HepG2 (cell line): ENCODE measurements around the gene TKFC. TPM values are rescaled to one million over a fixed set of nuclear protein-coding genes. Genes with fewer than 3 reads are reported as not detected.
A peak's percentile ranks its signal among the peaks of the same experiment; 100 is the strongest.

ENCODE experiments used
- ATAD3A ChIP-seq: sonication (generic); formaldehyde crosslinking; IDR thresholded peaks from 2 replicates; pipeline ENCODE4 v1.4.0; 2020; ENCODE audit warnings: missing genetic modification reagents
- ATF1 ChIP-seq: IDR thresholded peaks from 2 replicates; pipeline ENCODE4 v1.6.1; 2016; ENCODE audit warnings: mild to moderate bottlenecking, control low read depth
- HIVEP1 ChIP-seq: sonication (generic); formaldehyde crosslinking; IDR thresholded peaks from 2 replicates; pipeline ENCODE4 v1.4.0; 2020; ENCODE audit warnings: mild to moderate bottlenecking, missing genetic modification reagents
- HOXA3 ChIP-seq: sonication (generic); formaldehyde crosslinking; IDR thresholded peaks from 2 replicates; pipeline ENCODE4 v1.5.0; 2020; ENCODE audit warnings: missing genetic modification reagents
- KDM3A ChIP-seq: IDR thresholded peaks from 2 replicates; pipeline ENCODE4 v1.6.1; 2018; ENCODE audit warnings: low read depth, missing compliant biosample characterization
- MED1 ChIP-seq: sonication (generic); formaldehyde crosslinking; IDR thresholded peaks from 2 replicates; pipeline ENCODE4 v1.4.0; 2020; ENCODE audit warnings: missing genetic modification reagents
- POGK ChIP-seq: sonication (generic); formaldehyde crosslinking; conservative IDR thresholded peaks from 2 replicates; pipeline ENCODE4 v1.8.0; 2022; ENCODE audit warnings: mild to moderate bottlenecking, moderate library complexity, missing genetic modification reagents
- PRMT3 ChIP-seq: sonication (generic); formaldehyde crosslinking; IDR thresholded peaks from 2 replicates; pipeline ENCODE4 v1.8.1; 2022; ENCODE audit warnings: low read depth, mild to moderate bottlenecking, moderate library complexity, missing genetic modification reagents, borderline replicate concordance
- SALL1 ChIP-seq: sonication (generic); formaldehyde crosslinking; IDR thresholded peaks from 2 replicates; pipeline ENCODE4 v1.8.0; 2022; ENCODE audit warnings: mild to moderate bottlenecking, missing genetic modification reagents
- TBX2 ChIP-seq: sonication (generic); formaldehyde crosslinking; IDR thresholded peaks from 2 replicates; pipeline ENCODE4 v1.5.0; 2020; ENCODE audit warnings: missing genetic modification reagents, mild to moderate bottlenecking, borderline replicate concordance
- YEATS2 ChIP-seq: sonication (generic); formaldehyde crosslinking; IDR thresholded peaks from 2 replicates; pipeline ENCODE4 v1.4.0; 2020; ENCODE audit warnings: missing genetic modification reagents, borderline replicate concordance
- ZNF160 ChIP-seq: sonication (generic); formaldehyde crosslinking; IDR thresholded peaks from 2 replicates; pipeline ENCODE4 v1.8.0; 2022; ENCODE audit warnings: mild to moderate bottlenecking, inconsistent platforms, missing genetic modification reagents
- ZNF292 ChIP-seq: sonication (generic); formaldehyde crosslinking; IDR thresholded peaks from 2 replicates; pipeline ENCODE4 v1.8.1; 2022; ENCODE audit warnings: mild to moderate bottlenecking, low read depth, missing genetic modification reagents, borderline replicate concordance
- ZNF34 ChIP-seq: sonication (generic); formaldehyde crosslinking; IDR thresholded peaks from 2 replicates; pipeline ENCODE4 v1.4.0; 2020; ENCODE audit warnings: mild to moderate bottlenecking, missing genetic modification reagents, borderline replicate concordance
- ZNF383 ChIP-seq: sonication (generic); formaldehyde crosslinking; IDR thresholded peaks from 2 replicates; pipeline ENCODE4 v1.4.0; 2020; ENCODE audit warnings: missing genetic modification reagents, mild to moderate bottlenecking, borderline replicate concordance
- ZNF503 ChIP-seq: sonication (generic); formaldehyde crosslinking; IDR thresholded peaks from 2 replicates; pipeline ENCODE4 v1.4.0; 2020; ENCODE audit warnings: missing genetic modification reagents
- ZNF547 ChIP-seq: sonication (generic); formaldehyde crosslinking; IDR thresholded peaks from 2 replicates; pipeline ENCODE4 v1.5.1; 2020; ENCODE audit warnings: mild to moderate bottlenecking, missing genetic modification reagents
- ZNF790 ChIP-seq: sonication (generic); formaldehyde crosslinking; IDR thresholded peaks from 2 replicates; pipeline ENCODE4 v1.8.0; 2022; ENCODE audit warnings: missing genetic modification reagents, mild to moderate bottlenecking, borderline replicate concordance
- polyA plus RNA-seq, 8 experiments: library from polyadenylated mRNA; depleted of rRNA in 3 of 8; stranded (reverse) in 7 of 8; unstranded in 1 of 8; fragments of >200 nt; fragmentation: Illumina TruSeq in 4 of 8; extraction: Trizol in 4 of 8; gene quantifications; 2 replicates each; pipeline versions ENCODE4 v1.2.1 to v1.2.3, GENCODE V29; 2011 to 2016; ENCODE audit warnings: low read depth in 4 of 8, missing spikeins in 1 of 8, mixed read lengths in 1 of 8; ENCODE audit not compliant: insufficient read depth in 1 of 8
- total RNA-seq, 5 experiments: library from RNA; depleted of rRNA; stranded (reverse); fragments of >200 nt; fragmentation: Illumina TruSeq; extraction: Trizol; gene quantifications; 2 replicates each; pipeline ENCODE4 v1.2.3, GENCODE V29; 2016; ENCODE audit warnings: low read depth in 1 of 5
- TF ChIP-seq, protein P1 (sequence below): sonication (generic); formaldehyde crosslinking; IDR thresholded peaks from 2 replicates; pipeline ENCODE4 v1.4.0; 2020; ENCODE audit warnings: missing genetic modification reagents
- TF ChIP-seq, protein P2 (sequence below): sonication (generic); formaldehyde crosslinking; IDR thresholded peaks from 2 replicates; pipeline ENCODE4 v1.4.0; 2020; ENCODE audit warnings: missing genetic modification reagents, borderline replicate concordance

Gene TKFC
- total and polyA plus RNA-seq, 2 of the 13 experiments (the other 11 are each of a cell fraction or from before 2014, with no cell fraction given), result 147 to 197 TPM

DNA sequence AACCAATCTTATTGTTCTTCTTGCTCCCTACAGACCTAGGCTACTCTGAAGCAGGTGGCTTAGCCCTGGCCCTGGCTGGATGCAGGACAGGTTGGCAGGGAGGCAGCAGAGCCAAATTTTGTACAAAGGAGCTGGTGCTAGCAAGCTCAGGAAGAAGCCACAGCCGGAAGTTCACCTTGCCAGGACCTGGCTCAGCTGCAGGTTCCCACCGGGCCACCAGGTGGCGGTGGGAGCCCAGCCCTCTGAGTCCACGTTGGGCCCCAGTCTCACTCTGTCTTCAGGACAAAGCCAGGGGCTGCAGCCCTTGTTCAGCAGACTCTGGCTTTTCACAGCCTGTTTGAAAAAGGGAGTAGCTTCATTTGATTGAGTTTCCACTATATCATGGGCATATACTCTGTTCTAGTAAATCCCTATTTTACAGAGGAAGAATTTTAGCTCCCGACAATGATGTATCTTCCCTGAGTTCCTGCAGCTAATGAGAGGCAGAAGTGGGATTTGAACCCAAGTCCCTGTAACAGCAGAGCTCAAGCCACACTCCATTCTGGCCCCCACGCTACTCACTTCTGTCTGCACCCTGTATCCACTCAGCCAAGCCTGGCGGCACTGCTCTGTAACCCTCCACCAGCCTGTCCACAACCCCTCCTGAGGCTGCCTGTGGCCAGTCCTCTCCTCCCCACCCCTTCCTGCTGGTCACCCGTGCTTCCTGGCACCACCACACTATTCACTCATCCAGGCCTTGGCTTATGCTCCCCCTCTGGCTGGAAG, 3.3 kb downstream of the TKFC start (continued):
- no peak for TF ChIP-seq POGK (CRISPR knock-in tag)
- TF ChIP-seq HIVEP1, result no peak
- 0 out of 2 replicates have a peak, but pooled peaks have one; percentile 71 for TF ChIP-seq KDM3A (CRISPR knock-in tag)
- TF ChIP-seq ZNF503, result no peak
- TF ChIP-seq YEATS2 (CRISPR knock-in tag), result peak; percentile 79; the same call in 1 of the 2 replicates
- no peak for TF ChIP-seq ATF1 (CRISPR knock-in tag)
- no peak for TF ChIP-seq ZNF547 (CRISPR knock-in tag)
- peak; percentile 44; the same call in 1 of the 2 replicates for TF ChIP-seq MED1 (CRISPR knock-in tag)
- peak; percentile 57; the same call in 1 of the 2 replicates for TF ChIP-seq TBX2 (CRISPR knock-in tag)
- TF ChIP-seq SALL1 (CRISPR knock-in tag), result no peak
- TF ChIP-seq, protein P1, sequence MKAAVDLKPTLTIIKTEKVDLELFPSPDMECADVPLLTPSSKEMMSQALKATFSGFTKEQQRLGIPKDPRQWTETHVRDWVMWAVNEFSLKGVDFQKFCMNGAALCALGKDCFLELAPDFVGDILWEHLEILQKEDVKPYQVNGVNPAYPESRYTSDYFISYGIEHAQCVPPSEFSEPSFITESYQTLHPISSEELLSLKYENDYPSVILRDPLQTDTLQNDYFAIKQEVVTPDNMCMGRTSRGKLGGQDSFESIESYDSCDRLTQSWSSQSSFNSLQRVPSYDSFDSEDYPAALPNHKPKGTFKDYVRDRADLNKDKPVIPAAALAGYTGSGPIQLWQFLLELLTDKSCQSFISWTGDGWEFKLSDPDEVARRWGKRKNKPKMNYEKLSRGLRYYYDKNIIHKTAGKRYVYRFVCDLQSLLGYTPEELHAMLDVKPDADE (CRISPR knock-in tag), result no peak
- no peak for TF ChIP-seq PRMT3 (CRISPR knock-in tag)
- TF ChIP-seq HOXA3, result no peak
- TF ChIP-seq ZNF790 (CRISPR knock-in tag), result no peak
- TF ChIP-seq ZNF34, result no peak
- no peak for TF ChIP-seq ZNF292
- no peak for TF ChIP-seq ATAD3A (CRISPR knock-in tag)
- TF ChIP-seq ZNF383 (CRISPR knock-in tag), result no peak
- no peak for TF ChIP-seq ZNF160 (CRISPR knock-in tag)
- TF ChIP-seq, protein P2, sequence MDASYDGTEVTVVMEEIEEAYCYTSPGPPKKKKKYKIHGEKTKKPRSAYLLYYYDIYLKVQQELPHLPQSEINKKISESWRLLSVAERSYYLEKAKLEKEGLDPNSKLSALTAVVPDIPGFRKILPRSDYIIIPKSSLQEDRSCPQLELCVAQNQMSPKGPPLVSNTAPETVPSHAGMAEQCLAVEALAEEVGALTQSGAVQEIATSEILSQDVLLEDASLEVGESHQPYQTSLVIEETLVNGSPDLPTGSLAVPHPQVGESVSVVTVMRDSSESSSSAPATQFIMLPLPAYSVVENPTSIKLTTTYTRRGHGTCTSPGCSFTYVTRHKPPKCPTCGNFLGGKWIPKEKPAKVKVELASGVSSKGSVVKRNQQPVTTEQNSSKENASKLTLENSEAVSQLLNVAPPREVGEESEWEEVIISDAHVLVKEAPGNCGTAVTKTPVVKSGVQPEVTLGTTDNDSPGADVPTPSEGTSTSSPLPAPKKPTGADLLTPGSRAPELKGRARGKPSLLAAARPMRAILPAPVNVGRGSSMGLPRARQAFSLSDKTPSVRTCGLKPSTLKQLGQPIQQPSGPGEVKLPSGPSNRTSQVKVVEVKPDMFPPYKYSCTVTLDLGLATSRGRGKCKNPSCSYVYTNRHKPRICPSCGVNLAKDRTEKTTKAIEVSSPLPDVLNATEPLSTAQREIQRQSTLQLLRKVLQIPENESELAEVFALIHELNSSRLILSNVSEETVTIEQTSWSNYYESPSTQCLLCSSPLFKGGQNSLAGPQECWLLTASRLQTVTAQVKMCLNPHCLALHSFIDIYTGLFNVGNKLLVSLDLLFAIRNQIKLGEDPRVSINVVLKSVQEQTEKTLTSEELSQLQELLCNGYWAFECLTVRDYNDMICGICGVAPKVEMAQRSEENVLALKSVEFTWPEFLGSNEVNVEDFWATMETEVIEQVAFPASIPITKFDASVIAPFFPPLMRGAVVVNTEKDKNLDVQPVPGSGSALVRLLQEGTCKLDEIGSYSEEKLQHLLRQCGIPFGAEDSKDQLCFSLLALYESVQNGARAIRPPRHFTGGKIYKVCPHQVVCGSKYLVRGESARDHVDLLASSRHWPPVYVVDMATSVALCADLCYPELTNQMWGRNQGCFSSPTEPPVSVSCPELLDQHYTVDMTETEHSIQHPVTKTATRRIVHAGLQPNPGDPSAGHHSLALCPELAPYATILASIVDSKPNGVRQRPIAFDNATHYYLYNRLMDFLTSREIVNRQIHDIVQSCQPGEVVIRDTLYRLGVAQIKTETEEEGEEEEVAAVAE, result no peak
